HepG2 (cell line): Measurements from ENCODE around the gene RAB3A. TPM values are rescaled to one million over a fixed set of nuclear protein-coding genes. Genes with fewer than 3 reads are reported as not detected.

ENCODE experiments used
- ATAD3A ChIP-seq: sonication (generic); formaldehyde crosslinking; IDR thresholded peaks from 2 replicates; pipeline ENCODE4 v1.4.0; 2020; ENCODE audit warnings: missing genetic modification reagents
- CAMTA2 ChIP-seq: sonication (generic); formaldehyde crosslinking; IDR thresholded peaks from 2 replicates; pipeline ENCODE4 v1.4.0; 2020; ENCODE audit warnings: mild to moderate bottlenecking, missing genetic modification reagents, borderline replicate concordance
- CREM ChIP-seq, 2 experiments: sonication (generic) in 1 of 2; formaldehyde crosslinking in 1 of 2; IDR thresholded peaks; 2 replicates each; pipeline versions ENCODE4 v1.4.0 to v1.6.1; 2016 to 2020; ENCODE audit warnings: antibody characterized with exemption in 1 of 2, mild to moderate bottlenecking in 1 of 2, missing genetic modification reagents in 1 of 2
- ELF3 ChIP-seq: IDR thresholded peaks from 2 replicates; pipeline ENCODE4 v1.6.1; 2016; ENCODE audit warnings: missing genetic modification reagents, missing compliant biosample characterization
- ERF ChIP-seq: IDR thresholded peaks from 2 replicates; pipeline ENCODE4 v1.6.1; 2018; ENCODE audit warnings: missing biosample characterization, missing genetic modification reagents
- FOSL1 ChIP-seq: sonication (generic); formaldehyde crosslinking; IDR thresholded peaks from 2 replicates; pipeline ENCODE4 v1.9.0; 2021; ENCODE audit warnings: missing genetic modification reagents, borderline replicate concordance
- HOXA5 ChIP-seq: sonication (generic); formaldehyde crosslinking; IDR thresholded peaks from 2 replicates; pipeline ENCODE4 v1.4.0; 2020; ENCODE audit warnings: missing genetic modification reagents
- MAZ ChIP-seq, 2 experiments: sonication (generic) in 1 of 2; formaldehyde crosslinking in 1 of 2; IDR thresholded peaks; 2 replicates each; pipeline versions ENCODE4 v1.5.0 to v1.6.1; 2012 to 2020; ENCODE audit warnings: low read depth in 2 of 2, mild to moderate bottlenecking in 2 of 2, borderline replicate concordance in 1 of 2, improper control_type of control experiment in 1 of 2, low read length in 1 of 2, missing genetic modification reagents in 1 of 2, moderate library complexity in 1 of 2
- MBNL3 ChIP-seq: fragments of 250-450 bp; sonication (Bioruptor Pico); conservative IDR thresholded peaks from 2 replicates; pipeline ENCODE4 v1.8.0; 2022; ENCODE audit warnings: mild to moderate bottlenecking, inconsistent platforms
- MTF1 ChIP-seq: sonication (generic); formaldehyde crosslinking; IDR thresholded peaks from 2 replicates; pipeline ENCODE4 v1.5.0; 2020; ENCODE audit warnings: missing genetic modification reagents
- NPAS2 ChIP-seq: sonication (generic); formaldehyde crosslinking; IDR thresholded peaks from 2 replicates; pipeline ENCODE4 v1.8.0; 2022; ENCODE audit warnings: mild to moderate bottlenecking, missing genetic modification reagents, borderline replicate concordance
- PHF8 ChIP-seq: sonication (generic); formaldehyde crosslinking; IDR thresholded peaks from 2 replicates; pipeline ENCODE4 v1.5.0; 2020; ENCODE audit warnings: missing genetic modification reagents
- ZFP36 ChIP-seq: fragments of 150-350 bp; IDR thresholded peaks from 2 replicates; pipeline ENCODE4 v1.6.1; 2018; ENCODE audit warnings: borderline replicate concordance, low read length, low read depth; ENCODE audit not compliant: partially characterized antibody
- ZFP90 ChIP-seq: sonication (generic); formaldehyde crosslinking; IDR thresholded peaks from 2 replicates; pipeline ENCODE4 v1.8.0; 2022; ENCODE audit warnings: missing genetic modification reagents, mild to moderate bottlenecking, inconsistent platforms, borderline replicate concordance
- ZNF180 ChIP-seq: sonication (generic); formaldehyde crosslinking; IDR thresholded peaks from 2 replicates; pipeline ENCODE4 v1.4.0; 2020; ENCODE audit warnings: low read depth, missing genetic modification reagents, borderline replicate concordance
- ZNF232 ChIP-seq: sonication (generic); formaldehyde crosslinking; IDR thresholded peaks from 2 replicates; pipeline ENCODE4 v1.4.0; 2020; ENCODE audit warnings: missing genetic modification reagents, borderline replicate concordance
- ZNF33B ChIP-seq: sonication (generic); formaldehyde crosslinking; IDR thresholded peaks from 2 replicates; pipeline ENCODE4 v1.5.1; 2020; ENCODE audit warnings: mild to moderate bottlenecking, missing genetic modification reagents
- ZNF34 ChIP-seq: sonication (generic); formaldehyde crosslinking; IDR thresholded peaks from 2 replicates; pipeline ENCODE4 v1.4.0; 2020; ENCODE audit warnings: mild to moderate bottlenecking, missing genetic modification reagents, borderline replicate concordance
- ZNF780A ChIP-seq: sonication (generic); formaldehyde crosslinking; IDR thresholded peaks from 2 replicates; pipeline ENCODE4 v1.8.0; 2022; ENCODE audit warnings: mild to moderate bottlenecking, missing genetic modification reagents, moderate library complexity
- polyA plus RNA-seq, 8 experiments: library from polyadenylated mRNA; depleted of rRNA in 3 of 8; stranded (reverse) in 7 of 8; unstranded in 1 of 8; fragments of >200 nt; fragmentation: Illumina TruSeq in 4 of 8; extraction: Trizol in 4 of 8; gene quantifications; 2 replicates each; pipeline versions ENCODE4 v1.2.1 to v1.2.3, GENCODE V29; 2011 to 2016; ENCODE audit warnings: low read depth in 4 of 8, missing spikeins in 1 of 8, mixed read lengths in 1 of 8; ENCODE audit not compliant: insufficient read depth in 1 of 8
- total RNA-seq, 5 experiments: library from RNA; depleted of rRNA; stranded (reverse); fragments of >200 nt; fragmentation: Illumina TruSeq; extraction: Trizol; gene quantifications; 2 replicates each; pipeline ENCODE4 v1.2.3, GENCODE V29; 2016; ENCODE audit warnings: low read depth in 1 of 5
- TF ChIP-seq, protein P1 (sequence below): sonication (generic); formaldehyde crosslinking; IDR thresholded peaks from 2 replicates; pipeline ENCODE4 v1.9.0; 2021; ENCODE audit warnings: missing genetic modification reagents, mild to moderate bottlenecking, borderline replicate concordance
- TF ChIP-seq, protein P2 (sequence below): IDR thresholded peaks from 2 replicates; pipeline ENCODE4 v1.6.1; 2012; ENCODE audit warnings: inconsistent platforms
- TF ChIP-seq, protein P3 (sequence below): sonication (generic); formaldehyde crosslinking; IDR thresholded peaks from 2 replicates; pipeline ENCODE4 v1.4.0; 2020; ENCODE audit warnings: mild to moderate bottlenecking, missing genetic modification reagents
- TF ChIP-seq, protein P4 (sequence below): sonication (generic); formaldehyde crosslinking; IDR thresholded peaks from 2 replicates; pipeline ENCODE4 v1.4.0; 2020; ENCODE audit warnings: mild to moderate bottlenecking, low read depth, missing genetic modification reagents
- TF ChIP-seq, protein P5 (sequence below): sonication (generic); formaldehyde crosslinking; IDR thresholded peaks from 2 replicates; pipeline ENCODE4 v1.5.0; 2020; ENCODE audit warnings: missing genetic modification reagents
- TF ChIP-seq, protein P6 (sequence below): sonication (generic); formaldehyde crosslinking; IDR thresholded peaks from 2 replicates; pipeline ENCODE4 v1.8.0; 2022; ENCODE audit warnings: low read depth, missing genetic modification reagents

The RAB3A gene
- total and polyA plus RNA-seq, 2 of the 13 experiments (the other 11 are each of a cell fraction or from before 2014, with no cell fraction given), result 0.58 to 0.98 TPM

DNA sequence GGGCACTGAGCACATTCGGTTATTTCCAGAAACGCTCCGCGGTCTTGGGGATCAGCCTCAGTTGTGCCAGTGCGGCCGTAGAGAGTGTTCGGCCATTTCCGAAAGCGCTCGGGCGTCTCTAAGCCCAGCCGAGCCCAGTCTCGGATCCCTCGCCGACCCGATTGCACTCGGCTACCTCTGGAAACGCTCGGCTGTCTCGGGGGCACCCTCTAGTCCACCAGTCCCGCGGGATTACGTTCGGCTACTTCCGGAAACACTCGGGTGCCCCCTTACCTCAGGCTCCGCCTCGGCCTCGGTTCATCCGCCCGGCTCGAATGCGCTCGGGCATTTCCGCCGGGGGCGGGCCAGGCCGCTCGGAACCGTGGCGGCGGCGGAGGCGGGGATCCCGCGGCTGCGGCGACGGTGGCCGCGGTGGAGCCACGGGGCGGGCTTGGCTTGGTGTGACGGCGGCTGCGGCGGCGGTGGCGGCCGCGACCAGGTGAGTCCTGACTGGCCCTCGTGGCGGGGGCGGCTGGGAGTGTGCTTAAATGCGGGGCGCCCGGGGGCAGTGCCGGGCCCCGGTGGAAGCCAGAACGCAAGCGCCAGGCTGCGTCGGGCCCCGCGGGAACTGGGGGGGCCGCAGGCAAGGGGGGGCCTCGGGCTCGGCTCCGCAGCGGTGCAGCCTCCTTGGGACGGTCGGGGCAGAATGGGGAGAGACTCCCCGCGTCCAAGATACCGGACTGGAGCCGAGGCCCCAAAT, 50.9 kb downstream of the RAB3A start, which contains the start of gene PIK3R2 (continued):
- no peak for TF ChIP-seq ZFP90
- TF ChIP-seq MBNL3 (CRISPR knock-in tag), result no peak
- no peak for TF ChIP-seq FOSL1 (CRISPR knock-in tag)
- no peak for TF ChIP-seq ERF
- TF ChIP-seq, protein P1, sequence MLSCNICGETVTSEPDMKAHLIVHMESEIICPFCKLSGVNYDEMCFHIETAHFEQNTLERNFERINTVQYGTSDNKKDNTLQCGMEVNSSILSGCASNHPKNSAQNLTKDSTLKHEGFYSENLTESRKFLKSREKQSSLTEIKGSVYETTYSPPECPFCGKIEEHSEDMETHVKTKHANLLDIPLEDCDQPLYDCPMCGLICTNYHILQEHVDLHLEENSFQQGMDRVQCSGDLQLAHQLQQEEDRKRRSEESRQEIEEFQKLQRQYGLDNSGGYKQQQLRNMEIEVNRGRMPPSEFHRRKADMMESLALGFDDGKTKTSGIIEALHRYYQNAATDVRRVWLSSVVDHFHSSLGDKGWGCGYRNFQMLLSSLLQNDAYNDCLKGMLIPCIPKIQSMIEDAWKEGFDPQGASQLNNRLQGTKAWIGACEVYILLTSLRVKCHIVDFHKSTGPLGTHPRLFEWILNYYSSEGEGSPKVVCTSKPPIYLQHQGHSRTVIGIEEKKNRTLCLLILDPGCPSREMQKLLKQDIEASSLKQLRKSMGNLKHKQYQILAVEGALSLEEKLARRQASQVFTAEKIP, result no peak
- TF ChIP-seq ZNF180 (CRISPR knock-in tag), result no peak
- 0 out of 2 replicates have a peak, but pooled peaks have one; percentile 76 for TF ChIP-seq CAMTA2 (CRISPR knock-in tag)
- no peak for TF ChIP-seq ZNF34
- TF ChIP-seq ZNF232 (CRISPR knock-in tag), result no peak
- no peak for TF ChIP-seq ATAD3A (CRISPR knock-in tag)
- TF ChIP-seq ZNF33B (CRISPR knock-in tag), result no peak
- TF ChIP-seq CREM (IDR thresholded peaks at IDR 0.05), result 0 out of 2 replicates have a peak, but pooled peaks have one; percentile 10
- no peak for TF ChIP-seq CREM (CRISPR knock-in tag; IDR thresholded peaks at IDR 0.05)
- TF ChIP-seq, protein P2, sequence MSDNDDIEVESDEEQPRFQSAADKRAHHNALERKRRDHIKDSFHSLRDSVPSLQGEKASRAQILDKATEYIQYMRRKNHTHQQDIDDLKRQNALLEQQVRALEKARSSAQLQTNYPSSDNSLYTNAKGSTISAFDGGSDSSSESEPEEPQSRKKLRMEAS, result peak; percentile 78
- no peak for TF ChIP-seq ZNF780A (CRISPR knock-in tag)
- no peak for TF ChIP-seq ELF3 (CRISPR knock-in tag)
- TF ChIP-seq MTF1 (CRISPR knock-in tag), result no peak
- TF ChIP-seq ZFP36, result no peak
- TF ChIP-seq, protein P3, sequence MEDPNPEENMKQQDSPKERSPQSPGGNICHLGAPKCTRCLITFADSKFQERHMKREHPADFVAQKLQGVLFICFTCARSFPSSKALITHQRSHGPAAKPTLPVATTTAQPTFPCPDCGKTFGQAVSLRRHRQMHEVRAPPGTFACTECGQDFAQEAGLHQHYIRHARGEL, result no peak
- TF ChIP-seq, protein P4, sequence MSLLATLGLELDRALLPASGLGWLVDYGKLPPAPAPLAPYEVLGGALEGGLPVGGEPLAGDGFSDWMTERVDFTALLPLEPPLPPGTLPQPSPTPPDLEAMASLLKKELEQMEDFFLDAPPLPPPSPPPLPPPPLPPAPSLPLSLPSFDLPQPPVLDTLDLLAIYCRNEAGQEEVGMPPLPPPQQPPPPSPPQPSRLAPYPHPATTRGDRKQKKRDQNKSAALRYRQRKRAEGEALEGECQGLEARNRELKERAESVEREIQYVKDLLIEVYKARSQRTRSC (CRISPR knock-in tag), result no peak
- TF ChIP-seq HOXA5 (CRISPR knock-in tag), result no peak
- peak; percentile 18; the same call in 1 of the 2 replicates for TF ChIP-seq PHF8 (CRISPR knock-in tag)
- no peak for TF ChIP-seq MAZ (IDR thresholded peaks at IDR 0.05; ENCODE audit: borderline replicate concordance, low read depth, low read length)
- TF ChIP-seq MAZ (CRISPR knock-in tag; IDR thresholded peaks at IDR 0.05; ENCODE audit: low read depth), result no peak
- TF ChIP-seq, protein P5, sequence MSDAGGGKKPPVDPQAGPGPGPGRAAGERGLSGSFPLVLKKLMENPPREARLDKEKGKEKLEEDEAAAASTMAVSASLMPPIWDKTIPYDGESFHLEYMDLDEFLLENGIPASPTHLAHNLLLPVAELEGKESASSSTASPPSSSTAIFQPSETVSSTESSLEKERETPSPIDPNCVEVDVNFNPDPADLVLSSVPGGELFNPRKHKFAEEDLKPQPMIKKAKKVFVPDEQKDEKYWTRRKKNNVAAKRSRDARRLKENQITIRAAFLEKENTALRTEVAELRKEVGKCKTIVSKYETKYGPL (CRISPR knock-in tag), result no peak
- TF ChIP-seq, protein P6, sequence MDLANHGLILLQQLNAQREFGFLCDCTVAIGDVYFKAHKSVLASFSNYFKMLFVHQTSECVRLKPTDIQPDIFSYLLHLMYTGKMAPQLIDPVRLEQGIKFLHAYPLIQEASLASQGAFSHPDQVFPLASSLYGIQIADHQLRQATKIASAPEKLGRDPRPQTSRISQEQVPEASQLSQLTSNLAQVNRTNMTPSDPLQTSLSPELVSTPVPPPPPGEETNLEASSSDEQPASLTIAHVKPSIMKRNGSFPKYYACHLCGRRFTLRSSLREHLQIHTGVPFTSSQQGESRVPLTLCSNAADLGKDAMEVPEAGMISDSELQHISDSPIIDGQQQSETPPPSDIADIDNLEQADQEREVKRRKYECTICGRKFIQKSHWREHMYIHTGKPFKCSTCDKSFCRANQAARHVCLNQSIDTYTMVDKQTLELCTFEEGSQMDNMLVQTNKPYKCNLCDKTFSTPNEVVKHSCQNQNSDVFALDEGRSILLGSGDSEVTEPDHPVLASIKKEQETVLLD (CRISPR knock-in tag), result peak; percentile 84
- TF ChIP-seq NPAS2 (CRISPR knock-in tag), result no peak
